ENCODE results near the gene ADGRB2.
A peak's percentile ranks its signal among the peaks of the same experiment; 100 is the strongest.

ADGRB2 gene

GRCh38 chr1:31764312-31765040, at the start of gene ADGRB2:
Gene ADGRB2, minus strand, starts transcription at chr1:31764340. Its CDS starts 7,119 bp downstream, at chr1:31757221.
- peak; percentile 9 to 39 (median 24) for DNase-seq

GRCh38 chr1:31812158-31812829, 48.2 kb upstream of the ADGRB2 start:
- DNase-seq, result no peak

GRCh38 chr1:31811605-31812004, 47.5 kb upstream of the ADGRB2 start:
- DNase-seq, result no peak

GRCh38 chr1:31809698-31810097, 45.6 kb upstream of the ADGRB2 start:
- no peak for DNase-seq

- DNase-seq, result no peak
Observed at GRCh38 chr1:31807273-31808048, 43.3 kb upstream of the ADGRB2 start.

- no peak for DNase-seq
Observed at GRCh38 chr1:31805318-31805717, 41.2 kb upstream of the ADGRB2 start.

GRCh38 chr1:31804098-31804497, 40.0 kb upstream of the ADGRB2 start:
- no peak for DNase-seq

- no peak for DNase-seq
Observed at GRCh38 chr1:31803610-31804009, 39.5 kb upstream of the ADGRB2 start.

- no peak for DNase-seq
Observed at GRCh38 chr1:31802190-31803150, 38.3 kb upstream of the ADGRB2 start.

GRCh38 chr1:31801458-31801857, 37.3 kb upstream of the ADGRB2 start:
- DNase-seq, result no peak

GRCh38 chr1:31800674-31800967, 36.5 kb upstream of the ADGRB2 start:
- DNase-seq, result no peak

- DNase-seq, result no peak
Observed at GRCh38 chr1:31799895-31800673, 35.9 kb upstream of the ADGRB2 start.

GRCh38 chr1:31799196-31799894, 35.2 kb upstream of the ADGRB2 start:
- no peak for DNase-seq

GRCh38 chr1:31798433-31799195, 34.5 kb upstream of the ADGRB2 start:
- no peak for DNase-seq

GRCh38 chr1:31798086-31798432, 33.9 kb upstream of the ADGRB2 start:
- DNase-seq, result no peak

GRCh38 chr1:31797216-31797615, 33.1 kb upstream of the ADGRB2 start:
- DNase-seq, result no peak

- DNase-seq, result no peak
Observed at GRCh38 chr1:31796707-31797106, 32.6 kb upstream of the ADGRB2 start.

- DNase-seq, result no peak
Observed at GRCh38 chr1:31795801-31796621, 31.9 kb upstream of the ADGRB2 start.

GRCh38 chr1:31795096-31795675, 31.0 kb upstream of the ADGRB2 start:
- DNase-seq, result no peak

Measured in stimulated activated naive CD4-positive, alpha-beta T cell (primary cell).